NCI-H2171 treated with DMSO at 0.1 percent for 48 hours (cell line): ENCODE measurements around the gene TRPV4.

Source experiments
- DNase-seq: peaks from one replicate; lab custom pipeline; 2025; lab: John Stamatoyannopoulos, UW

Gene TRPV4

DNA sequence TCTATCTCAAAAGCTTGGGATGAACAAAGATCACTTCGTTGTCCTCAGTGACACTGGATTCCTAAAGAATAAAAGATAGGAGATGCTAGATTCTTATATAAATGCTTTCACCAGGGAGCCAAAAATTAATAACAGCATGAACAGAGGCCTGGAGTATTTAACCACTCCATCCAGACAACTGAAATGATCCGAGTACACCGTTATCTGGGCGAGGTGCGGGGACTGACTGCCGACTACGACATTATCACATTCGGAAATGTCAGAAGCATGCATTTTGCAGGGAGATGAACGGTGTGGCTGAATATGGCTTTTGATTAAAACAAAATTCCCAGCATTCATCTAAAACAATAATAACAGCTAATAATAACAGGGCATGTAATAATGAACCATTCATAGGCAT is 56.6 kb downstream of the TRPV4 start:
- no peak for DNase-seq

DNA sequence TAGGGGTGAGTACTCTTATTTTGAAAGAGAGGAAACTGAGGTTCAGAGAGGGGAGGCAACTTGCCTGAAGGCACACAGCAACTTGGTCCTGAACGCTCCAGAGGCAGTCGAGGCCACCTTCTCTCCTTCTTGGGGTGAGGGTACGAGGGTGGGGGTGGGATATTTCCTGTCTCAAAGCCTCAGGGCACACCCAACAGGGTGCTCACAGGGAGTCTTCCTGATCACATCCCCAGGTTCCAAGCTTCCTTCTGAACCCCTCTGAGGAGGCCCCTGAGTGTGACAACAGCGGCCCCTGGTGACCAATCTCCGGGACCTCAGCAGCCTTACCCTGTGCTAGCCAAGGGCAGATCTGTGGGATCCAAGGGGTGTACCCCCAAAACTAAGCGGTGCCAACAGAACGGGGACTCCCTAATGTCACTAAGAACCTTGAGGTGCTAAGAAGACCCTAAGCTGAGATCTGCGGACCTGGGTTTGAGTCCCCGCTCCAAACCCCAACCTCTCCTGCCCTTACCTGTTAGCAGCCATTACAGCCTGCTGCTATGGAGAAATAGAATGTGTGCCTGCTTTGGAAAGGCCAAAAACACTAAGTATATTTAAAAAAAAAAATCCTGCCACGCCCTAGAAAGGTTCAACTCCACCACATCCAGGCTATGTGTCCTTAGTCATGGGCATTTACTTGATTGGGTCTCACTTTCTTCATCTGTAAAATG is 57.9 kb downstream of the TRPV4 start:
- peak; percentile 73 for DNase-seq

DNA sequence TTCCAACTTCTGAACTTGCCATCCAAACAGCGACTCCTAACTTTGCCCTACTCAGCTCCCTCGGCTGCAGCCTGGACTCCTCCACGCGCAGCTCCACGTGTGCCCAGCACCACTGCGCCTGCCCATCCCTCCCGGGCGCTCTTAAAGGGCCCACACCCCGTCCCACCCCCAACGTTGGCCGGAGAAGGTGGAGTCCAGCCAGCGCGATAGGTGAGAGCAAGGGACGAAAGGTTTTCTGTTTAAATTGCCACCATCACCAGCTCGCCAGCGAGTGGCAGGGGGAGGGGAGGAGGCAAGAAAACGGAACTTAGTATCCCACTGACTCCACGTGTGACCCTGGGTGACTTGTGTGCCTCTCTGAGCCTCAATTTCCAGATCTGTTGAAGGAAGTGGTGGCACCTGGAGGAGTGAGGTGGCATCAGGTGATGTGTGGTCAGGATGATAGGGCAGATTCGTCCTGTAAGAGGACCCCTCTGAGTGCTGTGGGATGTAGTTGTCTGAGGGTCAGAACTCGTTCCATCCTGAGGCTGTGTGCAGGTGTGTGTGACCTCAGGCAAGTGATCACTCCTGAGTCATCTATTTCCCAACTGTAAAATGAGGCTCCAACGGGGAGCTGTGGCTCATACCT is 59.7 kb downstream of the TRPV4 start:
- no peak for DNase-seq

DNA sequence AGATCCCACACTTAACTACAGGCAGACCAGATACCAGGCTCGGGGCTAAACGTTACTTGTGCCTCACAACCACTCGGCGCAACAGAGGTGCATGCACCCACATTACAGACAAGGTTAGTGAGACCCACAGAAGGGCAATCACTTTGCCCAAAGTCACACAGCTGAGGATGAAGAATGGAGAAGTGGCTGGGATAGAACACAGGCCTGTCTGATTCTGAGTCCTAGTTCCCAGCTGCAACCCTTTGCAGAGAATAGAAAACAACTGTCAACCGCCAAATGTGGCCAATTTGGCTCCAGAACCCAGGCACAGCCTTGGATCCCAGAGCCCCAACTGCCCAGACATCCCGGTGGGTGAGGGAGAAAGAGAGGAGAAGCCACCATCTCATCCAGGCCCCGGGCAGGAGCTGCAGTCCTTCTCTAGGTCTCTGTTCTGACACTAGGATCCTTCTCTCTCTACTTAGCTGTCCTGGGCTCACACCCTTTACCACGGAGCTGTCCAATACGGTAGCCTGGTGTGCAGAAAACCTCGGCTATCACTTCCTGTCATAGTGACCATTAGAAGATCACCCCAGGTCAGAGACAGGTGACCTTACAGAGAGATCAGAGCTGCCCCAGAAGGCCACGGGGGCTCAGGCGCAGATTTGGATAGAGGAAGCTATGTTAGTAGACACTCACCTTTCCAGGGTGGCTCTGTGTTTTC is 60.4 kb downstream of the TRPV4 start:
- no peak for DNase-seq

DNA sequence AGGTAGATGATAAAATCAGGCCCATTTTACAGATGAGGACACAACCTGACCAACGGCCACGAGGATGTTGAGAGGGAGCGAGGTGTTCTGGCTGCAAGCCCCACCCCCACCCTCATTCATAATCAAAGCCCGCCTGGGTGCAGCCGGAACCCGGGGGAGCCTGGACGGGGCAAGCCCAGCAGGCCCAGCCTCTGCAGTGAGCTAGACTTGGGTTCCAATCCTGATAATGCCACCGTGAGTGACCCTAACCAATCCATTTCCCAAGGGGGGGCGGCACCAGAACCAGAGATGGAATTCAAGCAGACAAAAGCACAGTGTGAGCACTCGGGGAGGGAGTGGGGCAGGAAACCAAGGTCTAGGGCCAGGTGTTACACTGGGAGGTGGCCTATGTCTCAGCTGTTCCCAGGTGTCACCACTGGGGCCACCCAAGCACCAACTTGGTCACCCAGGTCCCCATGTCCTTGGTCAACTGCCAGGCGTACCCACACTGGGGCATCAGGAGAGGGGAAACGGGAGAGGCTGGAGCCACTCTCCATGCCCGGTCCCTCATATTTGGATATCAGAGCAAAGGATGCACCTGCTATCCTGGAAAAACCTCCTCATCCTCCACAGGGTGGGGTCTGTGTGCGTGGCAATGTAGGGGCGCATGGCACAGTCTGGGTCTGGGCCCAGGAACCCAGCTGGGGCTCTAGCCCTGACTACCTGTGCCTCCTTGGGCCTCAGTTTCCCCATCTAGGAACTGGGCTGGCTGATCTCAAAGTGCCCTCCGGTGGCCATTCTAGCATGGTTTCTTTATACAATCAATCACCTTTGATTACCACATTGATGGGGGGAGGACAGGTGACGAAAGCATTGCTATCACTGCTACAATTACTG is 61.2 kb downstream of the TRPV4 start:
- DNase-seq = no peak

DNA sequence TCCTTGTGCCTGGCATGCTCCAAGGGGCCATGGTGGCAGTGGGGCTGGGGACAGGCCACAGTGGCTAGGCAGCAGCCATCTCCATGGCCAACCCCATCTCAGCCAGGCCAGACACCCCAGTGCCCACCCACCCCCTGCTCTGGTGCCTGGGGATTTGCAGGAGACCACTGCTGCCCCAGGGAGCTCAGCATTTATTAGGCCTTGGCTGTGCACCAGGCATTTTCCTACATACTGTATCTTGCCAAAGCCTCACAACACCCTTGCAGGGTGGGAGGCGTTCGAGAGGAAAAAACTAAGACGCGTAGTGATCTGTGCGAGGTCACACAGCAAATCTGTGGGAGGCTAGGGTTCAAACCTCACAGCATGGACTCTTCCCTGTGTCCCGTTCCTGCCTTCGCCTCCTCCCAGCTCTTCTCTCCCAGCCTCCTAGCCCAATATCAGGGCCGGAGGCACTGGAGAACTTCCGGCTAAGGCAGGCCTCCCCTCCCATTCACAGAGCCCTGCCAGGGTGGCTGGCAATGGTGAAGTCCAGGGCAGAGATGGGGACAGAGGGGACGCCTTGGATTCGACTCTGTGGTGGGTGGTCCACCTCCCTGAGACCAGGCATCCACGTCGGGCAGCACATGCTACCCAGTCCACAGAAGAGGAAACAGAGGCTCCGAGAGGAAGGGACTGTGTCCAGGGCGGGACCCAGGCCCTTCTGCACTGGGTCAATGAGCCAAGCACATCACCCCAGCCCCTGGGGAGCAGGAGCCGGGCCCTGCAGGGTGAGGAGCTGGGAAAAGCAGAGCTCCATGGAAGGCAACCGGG is 62.1 kb downstream of the TRPV4 start:
- DNase-seq = no peak

DNA sequence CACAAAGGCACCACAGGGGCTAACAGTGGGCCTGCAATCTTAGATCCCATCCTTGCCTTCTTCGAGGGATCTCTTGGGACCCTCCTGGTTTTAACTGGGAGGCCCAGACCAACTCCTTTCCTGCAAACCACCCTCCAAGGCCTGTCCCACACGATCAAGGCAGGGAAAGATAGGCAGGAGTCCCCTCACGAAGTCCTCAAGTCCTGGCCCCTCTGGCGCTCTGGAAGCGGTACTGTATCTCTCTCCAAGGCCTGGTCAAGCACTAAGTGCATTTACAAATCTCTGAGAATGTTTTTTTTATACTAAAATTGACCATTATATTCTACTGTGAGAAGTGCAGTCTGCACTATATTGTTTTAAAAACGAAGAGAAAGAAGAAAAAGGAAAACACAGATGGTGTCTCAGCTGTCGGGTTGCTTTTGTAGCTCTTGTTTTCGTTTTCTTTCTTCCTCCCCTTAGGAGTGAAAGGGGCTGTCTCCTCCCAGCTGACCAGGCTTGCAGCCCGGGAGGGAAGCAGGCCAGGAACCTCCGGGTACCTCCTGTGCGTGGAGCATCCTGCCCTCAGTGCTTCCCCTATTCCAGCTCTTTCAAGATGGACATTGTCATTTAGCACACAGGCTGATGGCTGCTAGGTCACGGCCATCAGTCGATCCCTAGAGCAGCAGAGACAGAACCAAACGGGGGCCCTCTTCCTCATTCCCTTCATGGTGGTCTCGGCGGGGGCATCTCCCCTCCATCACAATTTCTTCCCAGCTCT is 62.9 kb downstream of the TRPV4 start:
- no peak for DNase-seq

DNA sequence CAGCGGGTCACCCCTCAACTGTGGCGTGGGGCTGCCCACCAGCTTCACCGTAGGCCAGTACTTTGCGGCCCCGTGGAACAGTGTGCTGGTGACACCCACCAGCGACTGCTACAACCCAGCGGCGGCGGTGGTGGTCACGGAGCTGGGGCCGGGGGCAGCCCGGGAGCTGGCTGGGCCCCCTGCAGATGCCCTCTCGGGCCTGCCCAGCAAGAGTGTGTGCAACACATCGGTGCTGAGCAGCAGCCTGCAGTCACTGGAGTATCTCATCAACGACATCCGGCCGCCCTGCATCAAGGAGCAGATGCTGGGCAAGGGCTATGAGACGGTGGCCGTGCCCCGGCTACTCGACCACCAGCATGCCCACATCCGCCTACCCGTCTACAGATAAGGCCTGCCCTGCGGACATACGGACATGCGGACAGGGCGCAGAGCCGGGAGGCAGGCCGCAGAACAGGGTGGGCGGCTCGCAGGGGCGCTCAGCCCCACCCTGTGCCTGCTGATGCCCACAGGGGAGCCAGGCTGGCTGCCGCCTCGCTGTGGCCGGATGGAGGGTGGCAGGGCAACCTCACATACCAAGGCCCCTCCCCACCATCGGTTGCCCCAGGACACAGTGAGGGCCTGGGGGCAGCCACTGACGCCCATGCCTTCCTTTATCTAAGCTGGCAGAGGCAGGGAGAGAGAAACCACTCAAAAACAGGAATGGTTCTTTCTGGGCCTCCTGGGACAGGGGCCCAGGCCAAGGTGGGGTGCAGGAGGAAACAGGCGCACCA is 64.1 kb downstream of the TRPV4 start:
- no peak for DNase-seq

DNA sequence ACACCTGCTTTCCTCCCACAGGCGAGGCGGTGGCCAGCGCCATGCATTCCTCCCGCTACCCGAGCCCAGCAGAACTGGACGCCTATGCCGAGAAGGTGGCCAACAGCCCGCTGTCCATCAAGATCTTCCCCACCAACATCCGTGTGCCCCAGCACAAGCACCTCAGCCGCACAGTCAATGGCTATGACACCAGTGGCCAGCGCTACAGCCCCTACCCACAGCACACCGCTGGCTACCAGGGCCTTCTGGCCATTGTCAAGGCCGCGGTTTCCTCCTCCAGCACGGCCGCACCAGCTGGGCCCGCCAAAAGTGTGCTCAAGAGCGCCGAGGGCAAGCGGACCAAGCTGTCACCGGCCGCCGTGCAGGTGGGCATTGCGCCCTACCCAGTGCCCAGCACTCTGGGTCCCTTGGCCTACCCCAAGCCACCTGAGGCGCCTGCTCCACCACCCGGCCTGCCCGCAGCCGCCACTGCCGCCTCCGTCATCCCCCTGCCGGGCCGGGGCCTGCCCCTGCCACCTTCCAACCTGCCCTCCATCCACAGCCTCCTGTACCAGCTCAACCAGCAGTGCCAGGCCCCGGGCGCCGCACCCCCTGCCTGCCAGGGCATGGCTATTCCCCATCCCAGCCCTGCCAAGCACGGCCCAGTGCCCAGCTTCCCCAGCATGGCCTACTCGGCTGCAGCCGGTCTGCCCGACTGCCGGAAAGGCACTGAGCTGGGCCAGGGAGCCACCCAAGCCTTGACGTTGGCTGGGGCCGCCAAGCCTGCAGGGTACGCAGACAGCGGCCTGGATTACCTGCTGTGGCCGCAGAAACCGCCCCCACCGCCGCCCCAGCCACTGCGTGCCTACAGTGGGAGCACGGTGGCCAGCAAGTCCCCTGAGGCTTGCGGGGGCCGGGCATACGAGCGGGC is 65.0 kb downstream of the TRPV4 start:
- DNase-seq = no peak

DNA sequence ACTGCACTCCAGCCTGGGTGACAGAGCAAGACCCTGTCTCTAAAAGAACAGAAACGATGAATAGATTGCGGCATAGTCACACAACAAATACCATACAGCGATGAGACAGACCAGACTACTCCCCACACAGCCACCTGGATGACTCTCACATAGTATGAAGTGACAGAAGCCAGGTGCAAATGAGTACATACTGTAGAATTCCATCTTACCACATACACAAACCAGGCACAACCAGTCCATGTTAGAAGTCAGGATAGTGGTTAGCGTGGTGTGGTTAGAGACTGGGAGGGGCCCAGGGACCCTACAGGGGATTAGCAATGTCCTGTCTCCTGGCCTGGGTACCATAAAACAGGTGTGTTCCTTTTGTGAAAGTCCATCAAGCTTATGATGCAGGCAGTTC is 65.7 kb downstream of the TRPV4 start:
- no peak for DNase-seq

DNA sequence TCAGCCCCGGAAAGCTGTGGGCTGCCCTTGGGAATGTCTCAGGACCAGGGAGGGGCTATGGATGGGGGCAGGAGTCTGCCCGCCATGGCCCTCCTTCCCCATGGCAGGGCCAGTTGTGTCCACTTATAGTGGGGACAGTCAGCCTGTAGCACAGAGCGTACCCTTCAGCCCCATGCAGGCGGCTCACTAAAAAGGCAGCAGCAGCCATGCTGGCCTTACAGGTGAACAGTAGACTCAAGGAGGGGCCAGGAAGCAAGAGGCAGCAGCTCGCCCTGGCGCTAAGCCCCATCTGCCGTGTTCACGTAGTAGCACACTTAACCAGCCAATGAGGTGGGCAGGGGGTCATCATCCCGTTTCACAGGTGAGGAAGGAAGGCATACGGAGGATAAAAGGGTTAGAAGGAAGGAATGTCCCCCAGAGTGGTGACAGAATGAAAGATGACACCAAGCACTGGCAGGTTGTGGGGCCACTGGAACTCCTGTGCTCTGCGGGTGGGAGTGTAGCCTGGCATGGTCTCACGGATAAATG is 66.9 kb downstream of the TRPV4 start:
- DNase-seq = peak; percentile 38

DNA sequence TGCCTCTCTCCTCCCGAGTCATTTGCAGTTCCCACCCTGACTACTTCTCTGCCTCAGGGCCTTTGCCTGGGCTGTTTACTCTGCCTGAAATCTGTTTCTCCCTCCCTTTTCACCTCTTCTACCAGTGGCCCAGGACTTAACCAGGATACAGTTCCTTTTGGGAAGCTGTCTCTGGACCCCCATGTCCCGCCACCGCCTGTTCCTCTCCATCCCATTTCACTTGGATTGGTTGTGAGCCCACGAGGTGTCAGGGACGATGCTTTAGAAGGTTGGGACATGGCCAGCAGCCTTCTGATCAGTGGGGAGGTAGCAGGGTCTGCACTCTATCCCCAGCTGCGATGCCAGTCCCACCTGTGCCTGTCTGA is 67.8 kb downstream of the TRPV4 start:
- no peak for DNase-seq

DNA sequence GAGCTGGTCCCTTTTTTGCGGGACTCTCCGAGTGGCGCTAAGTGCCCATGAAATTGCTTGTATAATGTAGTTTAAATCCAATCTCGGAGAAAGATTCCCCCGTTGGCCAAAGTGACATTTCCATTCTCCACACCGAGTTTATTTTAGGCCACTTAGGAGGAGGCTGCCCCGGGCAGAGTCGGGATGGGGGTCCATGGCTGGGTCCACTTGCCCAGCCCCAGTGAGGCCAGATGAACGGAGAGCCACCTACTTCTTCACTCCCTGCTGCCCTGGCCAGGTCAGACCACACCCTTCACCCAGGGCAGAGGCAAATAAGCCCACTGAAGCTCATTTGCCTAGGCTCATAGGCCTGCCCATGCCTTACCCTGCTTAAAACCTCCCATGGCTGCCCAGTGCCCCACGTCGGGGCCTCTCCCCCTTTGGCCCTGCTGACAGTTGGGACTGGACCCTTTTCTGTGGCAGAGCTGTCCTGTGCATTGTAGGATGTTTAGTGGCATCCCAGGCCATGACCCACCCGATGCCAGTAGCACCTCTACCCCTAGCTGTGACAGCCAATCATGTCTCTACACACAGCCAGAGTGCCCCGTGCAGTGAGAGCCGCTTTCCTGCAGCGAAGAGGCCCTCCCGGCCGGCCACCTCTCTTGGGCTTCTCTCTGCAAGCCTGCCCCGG is 68.3 kb downstream of the TRPV4 start:
- DNase-seq = no peak

DNA sequence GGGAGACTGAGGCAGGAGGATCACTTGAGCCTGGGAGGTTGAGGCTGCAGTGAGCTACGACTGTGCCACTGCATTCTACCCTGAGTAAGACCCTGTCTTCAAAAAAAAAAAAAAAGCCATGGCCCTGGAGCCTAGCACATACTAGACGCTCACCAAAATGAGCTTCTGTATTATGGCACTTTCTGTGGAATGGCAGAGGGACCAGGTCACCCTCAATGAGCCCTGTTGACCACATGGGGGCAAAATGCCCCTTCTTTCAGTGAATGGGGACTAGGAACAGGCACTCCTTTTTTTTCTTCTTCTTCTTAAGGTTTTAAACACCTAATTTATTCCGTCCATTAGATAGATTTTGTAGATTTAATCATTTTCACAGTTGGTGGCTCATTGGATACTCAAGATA is 69.1 kb downstream of the TRPV4 start:
- DNase-seq = no peak

DNA sequence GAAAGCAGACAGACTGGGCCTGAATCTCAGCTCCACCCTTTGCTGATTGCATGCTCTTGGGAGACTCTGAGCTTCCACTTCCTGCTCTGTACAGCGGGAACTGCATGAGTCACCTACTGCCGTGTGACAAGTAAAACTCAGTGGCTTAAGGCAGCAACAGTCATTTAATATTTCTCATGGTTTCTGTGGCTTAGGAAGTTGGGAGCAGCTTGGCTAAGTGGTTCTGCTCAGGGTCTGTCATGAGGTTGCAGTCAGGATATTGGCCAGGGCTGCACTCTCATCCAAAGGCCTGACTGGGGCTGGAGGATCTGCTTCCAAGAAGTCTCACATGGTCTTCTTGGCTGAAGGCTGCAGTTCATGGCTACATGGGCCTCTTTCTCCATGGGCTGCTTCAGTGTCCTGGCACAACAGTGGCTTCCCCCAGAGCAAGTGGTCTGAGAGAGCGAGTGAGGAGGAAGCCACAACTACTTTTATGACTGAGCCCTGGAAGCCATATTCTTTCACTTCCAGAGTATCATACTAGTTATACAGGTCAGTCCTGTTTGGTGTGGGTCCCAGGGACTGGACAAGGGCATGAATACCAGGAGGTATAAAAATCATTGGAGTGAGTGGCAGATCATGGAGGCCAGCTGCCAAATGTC is 69.9 kb downstream of the TRPV4 start:
- DNase-seq = no peak

DNA sequence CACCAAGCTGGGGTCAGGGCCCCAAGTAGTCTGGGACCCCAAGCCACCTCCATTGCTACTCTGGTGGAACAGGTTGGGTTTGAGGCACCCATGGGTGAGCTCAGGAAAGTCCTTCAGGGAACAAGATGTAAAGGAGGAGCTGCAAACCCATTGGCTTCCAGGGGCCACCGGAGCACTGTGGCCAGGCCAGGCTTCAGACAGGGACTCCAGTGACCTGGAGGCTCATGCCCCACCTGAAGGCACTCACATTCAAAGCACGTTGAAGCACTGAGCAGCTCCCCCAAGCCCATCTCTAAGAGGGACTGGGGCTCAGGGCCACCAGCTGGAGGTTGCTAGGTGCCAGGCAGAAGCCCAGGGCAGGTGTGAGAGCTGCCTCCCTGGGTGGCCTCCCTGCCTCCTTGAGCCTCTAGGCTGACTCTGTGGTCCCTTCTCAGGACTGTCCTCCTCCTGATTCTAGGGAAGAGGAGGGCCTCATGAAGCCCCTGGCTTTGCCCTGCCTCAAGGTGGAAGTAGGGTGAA is 70.5 kb downstream of the TRPV4 start:
- DNase-seq = no peak

DNA sequence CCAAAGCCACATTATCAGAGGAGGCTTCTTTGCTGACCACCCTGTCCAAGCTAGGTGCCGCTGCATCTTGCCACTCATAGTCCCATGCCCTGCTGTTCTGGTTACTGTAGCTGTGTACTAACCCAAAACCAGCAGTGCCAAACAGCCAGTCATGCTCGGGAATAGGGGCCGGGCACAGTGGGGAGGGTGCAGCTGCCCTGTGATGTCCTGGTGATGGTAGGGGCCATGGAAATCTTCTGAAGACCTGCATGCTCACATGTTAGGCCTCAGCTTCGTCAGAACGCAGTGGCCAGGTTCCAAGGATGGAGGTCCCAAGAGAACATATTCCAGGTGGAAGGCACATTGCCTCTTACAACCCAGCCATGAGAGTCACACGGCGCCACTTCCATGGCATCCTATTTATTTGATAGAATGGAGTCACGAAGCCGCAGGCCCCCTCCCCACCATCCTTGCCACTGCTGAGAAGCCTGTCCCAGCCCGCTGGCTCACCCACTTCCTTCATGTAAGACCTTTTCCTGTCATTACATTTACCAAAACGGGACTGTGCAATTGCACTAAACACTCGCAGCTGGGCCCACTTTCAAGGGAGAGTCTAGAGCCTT is 71.0 kb downstream of the TRPV4 start:
- peak; percentile 13 for DNase-seq
